Peyer's patch (tissue), 4 donors: ENCODE results near the gene ZSWIM5.

ENCODE experiments used
- CTCF ChIP-seq, 6 experiments: fragments of 450-650 bp in 4 of 6; fragments of 200-600 bp in 2 of 6; sonication (generic) in 1 of 6; IDR thresholded peaks; one replicate each; pipeline ENCODE4 v1.5.1; 2017 to 2019; ENCODE audit warnings: antibody characterized with exemption in 6 of 6, mild to moderate bottlenecking in 3 of 6, moderate library complexity in 1 of 6
- POLR2A ChIP-seq, 2 donors: fragments of 450-650 bp; IDR thresholded peaks; one replicate each; pipeline ENCODE4 v1.5.1; 2017; ENCODE audit warnings: antibody characterized with exemption in 2 of 2, mild to moderate bottlenecking in 2 of 2, moderate library complexity in 2 of 2

DNA sequence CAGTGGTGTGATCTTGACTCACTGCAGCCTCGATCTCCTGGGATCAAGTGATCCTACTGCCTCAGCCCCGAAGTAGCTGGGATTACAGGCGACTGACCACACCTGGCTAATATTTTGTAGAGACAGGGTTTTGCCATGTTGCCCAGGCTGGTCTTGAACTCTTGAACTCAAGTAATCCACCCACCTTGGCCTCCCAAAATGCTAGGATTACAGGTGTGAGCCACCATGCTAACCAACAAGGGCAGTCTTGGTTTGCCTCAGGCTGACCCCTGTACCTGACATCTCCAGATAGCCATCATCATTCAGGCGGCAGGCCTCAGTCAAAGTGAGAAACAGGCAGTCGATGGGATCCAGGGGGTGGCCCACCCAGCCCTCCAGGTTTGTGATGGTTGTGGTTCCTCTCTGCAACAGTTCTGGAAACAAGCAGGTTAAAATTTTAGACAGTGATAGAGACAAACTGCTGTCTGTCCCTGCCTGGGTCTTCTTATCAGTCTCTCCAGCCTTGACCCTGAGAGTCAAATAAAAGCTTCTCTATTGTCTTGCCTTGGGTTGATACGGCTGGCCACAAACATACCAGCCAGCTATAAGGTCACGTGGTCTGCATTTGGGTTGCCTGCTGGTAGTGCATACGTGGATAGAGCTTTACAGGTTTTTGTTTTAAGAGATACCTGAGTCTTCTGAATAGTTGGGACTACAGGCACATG lies 167.6 kb downstream of the ZSWIM5 start:
- TF ChIP-seq CTCF (IDR thresholded peaks at IDR 0.05) (no peak), POLR2A (IDR thresholded peaks at IDR 0.05) (no peak)
